Activated CD4-positive, alpha-beta T cell treated with anti-CD3 and anti-CD28 coated beads for 24 hours (primary cell): Measurements from ENCODE around the gene SLC17A7.
A peak's percentile ranks its signal among the peaks of the same experiment; 100 is the strongest.
"Not testable (repeated sequence)": the region's sequence is repeated elsewhere in the genome, so short reads cannot be mapped to it uniquely, and the experiment has no call there.

Experiments used
- DNase-seq, 2 donors: peaks; one replicate each; pipeline ENCODE4 v3.0.0-alpha.2; 2020; ENCODE audit warnings: low read depth in 2 of 2

Gene SLC17A7

DNA sequence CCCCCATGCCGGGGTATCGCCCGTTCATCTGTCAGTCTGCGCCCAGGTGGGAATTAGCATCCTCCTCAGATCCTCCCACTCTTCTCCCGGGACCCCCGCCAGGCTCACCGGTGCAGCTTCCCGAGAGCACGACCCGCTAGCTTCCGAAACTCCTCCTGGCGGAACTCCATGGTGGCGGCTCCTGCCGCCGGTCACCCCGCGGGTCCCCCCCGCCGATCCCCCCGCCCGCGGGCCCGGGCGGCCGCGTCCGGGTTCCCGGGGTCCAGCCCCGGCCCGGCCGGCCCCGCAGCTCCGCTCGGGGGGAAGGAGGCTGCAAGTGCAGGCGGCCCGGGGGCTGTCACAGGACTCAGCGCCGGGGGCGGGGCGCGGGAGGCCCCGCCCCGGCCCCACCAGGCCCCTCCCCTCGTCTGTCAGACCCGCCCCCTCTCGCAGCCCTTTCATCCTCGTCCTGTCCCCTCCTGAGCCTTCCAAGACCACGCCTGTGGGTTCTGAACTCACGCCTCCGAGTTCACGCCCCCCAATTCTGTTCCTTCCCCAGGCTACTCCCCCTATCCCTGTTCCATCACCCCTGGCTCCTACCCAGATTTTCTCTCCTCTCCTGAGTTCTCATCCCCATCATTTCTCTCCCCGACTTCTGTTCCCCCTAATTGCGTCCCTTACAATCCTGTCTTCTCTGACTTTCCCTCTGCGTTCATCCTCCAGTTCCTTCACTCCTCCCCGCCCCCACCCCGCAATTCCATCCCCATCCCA is at the start of gene SLC17A7:
Gene SLC17A7, minus strand, starts transcription at position 318 of the 750 bp plus-strand sequence. Its CDS starts 148 bp downstream, at position 170.
- DNase-seq = no peak

DNA sequence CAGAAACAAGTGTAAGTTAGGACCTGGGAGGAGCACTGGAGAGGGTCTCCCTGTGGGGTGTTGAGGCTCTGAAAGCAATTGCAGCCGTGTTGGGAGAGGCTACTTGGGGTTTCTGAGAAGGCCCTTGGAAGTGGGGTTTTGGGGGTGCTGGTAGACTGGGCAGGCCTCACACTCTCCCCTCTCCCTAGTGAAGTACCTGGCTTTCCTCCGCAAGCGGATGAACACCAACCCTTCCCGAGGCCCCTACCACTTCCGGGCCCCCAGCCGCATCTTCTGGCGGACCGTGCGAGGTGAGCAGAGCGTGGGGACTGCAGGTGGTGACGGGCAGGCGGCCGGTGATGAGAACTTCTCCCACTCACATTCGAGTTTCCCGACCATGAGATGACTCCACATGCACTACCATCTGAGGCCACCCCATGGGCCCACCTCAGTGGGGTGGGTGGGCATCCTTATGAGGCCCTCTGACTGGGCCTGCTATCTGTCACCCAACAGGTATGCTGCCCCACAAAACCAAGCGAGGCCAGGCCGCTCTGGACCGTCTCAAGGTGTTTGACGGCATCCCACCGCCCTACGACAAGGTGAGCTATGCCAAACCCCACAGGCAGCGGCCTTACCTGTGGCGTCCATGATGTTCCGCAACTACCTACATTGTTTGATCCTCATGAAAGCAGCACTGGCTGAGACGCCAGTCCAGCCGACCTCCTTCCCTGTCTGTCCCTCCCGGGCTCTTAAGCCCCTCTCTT is 49.1 kb upstream of the SLC17A7 start:
- DNase-seq = no peak

DNA sequence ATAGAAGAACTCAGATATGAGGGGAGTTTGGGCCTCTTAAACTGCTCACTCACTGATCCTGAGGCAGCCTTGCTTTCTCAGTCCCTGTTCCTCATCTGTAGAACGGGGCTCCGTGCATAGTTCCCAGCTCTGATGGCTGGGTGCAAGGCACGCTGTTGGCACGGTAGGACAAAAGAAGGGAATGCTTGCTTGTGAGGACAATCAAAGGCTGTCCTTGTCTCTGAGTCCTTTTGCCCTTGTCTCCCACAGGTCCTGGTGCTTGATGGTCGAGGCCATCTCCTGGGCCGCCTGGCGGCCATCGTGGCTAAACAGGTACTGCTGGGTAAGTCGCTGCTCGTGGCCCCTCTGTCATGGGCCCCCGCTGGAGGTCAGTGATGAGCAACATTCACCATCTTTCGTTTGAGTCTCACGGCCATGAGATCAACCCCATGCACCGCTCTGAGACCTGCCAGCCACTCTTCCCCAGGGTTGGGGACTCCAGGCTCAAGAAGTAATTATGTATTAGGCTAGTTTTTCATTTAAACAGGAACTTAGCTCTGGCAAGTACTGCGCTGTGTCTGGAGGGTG is 48.4 kb upstream of the SLC17A7 start:
- DNase-seq = no peak

DNA sequence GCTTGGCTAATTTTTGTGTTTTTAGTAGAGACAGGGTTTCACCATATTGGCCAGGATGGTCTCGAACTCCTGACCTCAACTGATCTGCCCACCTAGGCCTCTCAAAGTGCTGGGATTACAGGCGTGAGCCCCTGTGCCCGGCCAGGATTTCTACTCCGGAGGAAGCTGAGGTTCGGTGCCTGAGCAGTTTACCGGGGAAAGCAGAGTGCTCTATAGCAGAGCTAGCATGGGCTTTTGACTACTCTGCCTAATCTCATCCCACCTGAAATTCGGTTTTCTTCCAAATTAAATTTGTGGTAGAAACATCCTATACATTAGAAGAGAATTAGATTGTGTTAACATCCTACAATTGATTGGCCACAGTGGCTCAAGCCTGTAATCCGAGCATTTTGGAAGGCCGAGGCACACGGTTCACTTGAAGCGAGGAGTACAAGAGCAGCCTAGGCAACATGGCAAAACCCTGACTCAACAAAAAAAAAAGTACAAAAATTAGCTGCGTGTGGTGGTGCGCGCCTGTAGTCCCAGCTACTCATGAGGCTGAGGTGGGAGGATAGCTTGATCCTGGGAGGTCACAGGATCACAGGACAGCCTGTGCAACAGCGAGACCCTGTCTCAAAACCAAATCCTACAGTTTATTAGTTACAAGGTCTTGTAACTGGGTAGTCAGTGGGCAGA is 47.7 kb upstream of the SLC17A7 start:
- DNase-seq = no peak

DNA sequence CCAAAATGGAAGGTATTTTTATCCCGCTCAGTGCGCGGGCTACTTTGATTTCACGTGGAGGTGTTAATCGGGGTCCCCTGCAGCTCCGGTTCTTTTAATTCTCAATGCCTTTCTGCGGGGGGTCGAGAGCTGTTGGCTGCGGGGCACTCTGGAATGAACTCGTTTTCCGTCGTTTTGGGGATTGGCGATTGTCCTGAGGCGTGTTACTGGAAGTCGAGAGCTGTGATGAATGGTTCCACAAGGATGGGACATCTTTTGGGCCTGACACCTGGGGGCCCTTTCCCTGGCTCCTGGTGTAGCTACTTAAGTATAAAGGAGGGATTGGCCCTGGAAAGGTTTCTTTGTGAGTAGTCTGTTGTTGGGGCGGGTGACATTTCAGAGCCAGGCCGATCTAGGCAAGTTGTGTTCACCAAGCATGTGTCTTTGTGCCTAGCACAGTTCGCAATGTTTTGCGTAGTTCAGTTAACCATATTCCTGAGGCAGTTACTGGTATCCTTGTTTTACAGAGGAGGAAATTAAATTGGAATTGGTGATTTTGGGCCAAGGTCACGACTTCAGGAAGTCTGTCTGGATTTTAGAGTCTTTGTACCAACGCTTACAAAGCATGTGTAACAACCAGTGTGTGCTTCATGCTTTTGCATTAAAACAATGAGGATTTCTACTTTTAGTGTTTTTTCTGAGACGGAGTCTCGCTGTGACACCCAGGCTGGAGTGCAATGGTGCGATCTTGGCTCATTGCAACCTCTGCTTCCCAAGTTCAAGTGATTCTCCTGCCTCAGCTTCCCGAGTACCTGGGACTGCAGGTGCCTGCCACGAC is 46.9 kb upstream of the SLC17A7 start:
- no peak for DNase-seq

DNA sequence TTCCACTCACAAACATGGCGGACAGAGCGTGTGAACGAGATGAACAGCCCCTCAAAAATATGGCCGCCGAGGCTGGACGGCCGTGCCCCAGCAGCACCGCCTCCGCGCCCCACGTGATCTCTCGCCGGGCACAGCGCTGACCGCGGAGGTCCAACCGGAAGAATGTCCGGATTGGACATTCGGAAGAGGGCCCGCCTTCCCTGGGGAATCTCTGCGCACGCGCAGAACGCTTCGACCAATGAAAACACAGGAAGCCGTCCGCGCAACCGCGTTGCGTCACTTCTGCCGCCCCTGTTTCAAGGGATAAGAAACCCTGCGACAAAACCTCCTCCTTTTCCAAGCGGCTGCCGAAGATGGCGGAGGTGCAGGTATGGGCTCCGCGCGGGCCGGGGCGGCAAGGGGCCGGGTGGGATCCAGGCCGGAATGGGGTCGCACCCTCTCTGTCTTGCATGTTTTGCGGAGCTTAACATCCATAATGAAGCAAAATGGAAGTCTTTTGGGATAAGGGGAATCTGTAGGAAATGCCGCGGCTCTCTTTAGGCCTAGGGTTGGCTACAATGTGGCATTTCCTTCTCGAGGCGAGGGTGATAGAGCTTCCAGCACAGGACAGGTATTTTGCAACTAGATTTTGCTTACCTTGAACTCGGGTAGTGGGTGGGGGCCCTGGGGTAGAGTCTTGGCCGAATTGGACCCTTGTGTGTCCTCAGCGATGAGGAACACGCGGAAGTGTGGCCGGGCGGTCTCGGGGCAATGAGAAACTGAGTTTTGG is 46.1 kb upstream of the SLC17A7 start, which contains the start of gene RPL13A:
Gene RPL13A, plus strand, starts transcription at position 332 of the 769 bp plus-strand sequence. Its CDS starts 22 bp downstream, at position 354.
- DNase-seq = peak; percentile 99 to 100

DNA sequence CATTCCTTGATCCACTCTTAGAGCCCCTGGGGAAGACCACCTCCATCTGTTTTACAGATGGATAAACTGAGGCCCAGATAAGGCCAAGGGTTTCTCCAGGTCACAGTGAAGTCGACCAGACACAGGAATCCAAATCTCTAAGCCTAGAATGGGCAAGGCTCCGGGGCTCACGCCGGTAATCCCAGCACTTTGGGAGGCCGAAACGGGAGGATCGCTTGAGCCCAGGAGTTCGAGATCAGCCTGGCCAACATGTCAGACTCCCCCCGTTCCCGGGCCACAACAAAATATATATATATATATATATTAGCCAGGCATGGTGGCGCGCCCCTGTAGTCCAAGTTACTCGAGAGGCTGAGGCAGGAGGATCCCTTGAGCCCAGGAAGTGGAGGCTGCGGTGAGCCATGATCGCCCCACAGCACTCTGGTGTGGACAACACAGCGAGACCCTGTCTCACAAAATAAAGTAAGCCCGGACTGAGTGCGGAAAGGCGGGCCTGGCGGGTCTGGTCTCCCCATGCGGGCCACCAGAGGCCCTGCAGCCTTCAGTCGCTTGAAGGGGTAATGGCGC is 45.5 kb upstream of the SLC17A7 start:
- DNase-seq = no peak

DNA sequence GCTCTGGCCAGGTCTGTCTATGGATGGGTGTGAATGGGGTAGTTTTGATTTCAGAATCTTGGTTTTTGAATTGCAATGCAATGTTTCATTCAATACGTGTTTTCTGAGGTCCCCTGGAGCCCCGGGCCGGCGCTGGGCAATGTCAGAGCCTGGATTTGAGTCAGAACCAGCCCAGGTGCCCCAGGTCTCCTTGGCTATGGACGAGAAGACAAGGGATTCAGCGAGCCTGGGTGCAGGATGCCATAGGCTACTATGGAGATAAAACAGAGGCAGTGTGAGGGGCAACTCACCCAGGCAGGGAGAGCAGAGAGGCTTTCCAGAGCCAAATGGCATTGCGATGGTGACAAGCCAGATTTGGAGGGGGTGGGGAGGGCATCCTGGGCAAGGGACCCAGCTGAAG is 44.9 kb upstream of the SLC17A7 start:
- no peak for DNase-seq

DNA sequence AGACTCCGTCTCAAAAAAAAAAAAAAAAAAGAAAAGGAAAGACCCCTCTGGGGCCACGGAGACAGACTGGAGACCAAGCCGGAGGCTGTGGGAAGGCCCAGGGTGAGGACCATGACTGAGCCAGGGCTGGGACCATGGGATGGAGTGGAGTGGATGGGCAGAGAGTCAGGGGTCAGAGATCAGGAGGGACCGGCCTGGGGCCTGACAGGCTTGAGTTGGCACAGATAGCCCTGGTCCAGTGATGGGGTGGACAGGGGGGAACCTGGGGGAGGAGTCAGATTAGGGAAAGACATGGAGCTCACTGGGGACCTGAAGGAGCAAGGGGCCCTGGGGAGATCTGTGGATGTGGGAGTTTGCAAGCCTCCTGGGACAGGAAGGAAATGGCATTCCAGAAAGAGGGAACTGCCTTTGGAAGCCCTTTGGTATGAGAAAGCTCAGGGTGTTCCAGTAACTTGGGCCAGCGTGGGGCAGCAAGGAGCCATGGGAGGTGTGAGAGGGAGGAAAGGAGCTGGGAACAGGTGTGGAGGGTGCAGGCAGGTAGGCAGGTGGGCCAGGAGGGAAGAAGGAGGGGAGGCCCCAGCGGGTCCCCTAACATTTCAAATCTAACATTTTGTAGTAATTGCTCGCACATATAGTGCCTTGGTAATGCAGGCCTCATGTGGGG is 39.8 kb upstream of the SLC17A7 start:
- no peak for DNase-seq

DNA sequence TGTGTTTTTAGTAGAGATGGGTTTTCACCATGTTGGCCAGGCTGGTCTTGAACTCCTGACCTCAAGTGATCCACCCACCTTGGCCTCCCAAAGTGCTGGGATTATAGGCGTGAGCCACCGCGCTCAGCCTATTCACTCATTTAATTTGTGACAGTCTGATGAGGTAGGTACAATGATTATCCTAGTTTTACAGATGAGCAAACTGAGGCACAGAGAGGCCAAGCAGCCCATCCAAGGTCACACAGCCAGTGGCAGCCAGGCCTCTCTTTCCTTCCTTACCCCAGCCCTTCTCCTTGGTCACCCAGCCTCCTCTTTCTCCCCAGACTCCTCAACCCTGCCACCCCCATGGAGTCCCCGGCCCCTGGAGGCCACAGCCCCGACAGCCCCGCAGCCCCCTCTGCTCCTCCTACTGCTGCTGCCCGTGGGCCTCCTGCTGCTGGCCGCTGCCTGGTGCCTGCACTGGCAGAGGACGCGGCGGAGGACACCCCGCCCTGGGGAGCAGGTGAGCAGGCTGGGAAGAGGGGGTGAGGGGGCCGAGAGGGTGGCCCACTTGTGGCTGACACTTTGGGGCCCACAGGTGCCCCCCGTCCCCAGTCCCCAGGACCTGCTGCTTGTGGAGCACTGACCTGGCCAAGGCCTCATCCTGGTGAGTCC is 38.8 kb upstream of the SLC17A7 start:
- DNase-seq = no peak

DNA sequence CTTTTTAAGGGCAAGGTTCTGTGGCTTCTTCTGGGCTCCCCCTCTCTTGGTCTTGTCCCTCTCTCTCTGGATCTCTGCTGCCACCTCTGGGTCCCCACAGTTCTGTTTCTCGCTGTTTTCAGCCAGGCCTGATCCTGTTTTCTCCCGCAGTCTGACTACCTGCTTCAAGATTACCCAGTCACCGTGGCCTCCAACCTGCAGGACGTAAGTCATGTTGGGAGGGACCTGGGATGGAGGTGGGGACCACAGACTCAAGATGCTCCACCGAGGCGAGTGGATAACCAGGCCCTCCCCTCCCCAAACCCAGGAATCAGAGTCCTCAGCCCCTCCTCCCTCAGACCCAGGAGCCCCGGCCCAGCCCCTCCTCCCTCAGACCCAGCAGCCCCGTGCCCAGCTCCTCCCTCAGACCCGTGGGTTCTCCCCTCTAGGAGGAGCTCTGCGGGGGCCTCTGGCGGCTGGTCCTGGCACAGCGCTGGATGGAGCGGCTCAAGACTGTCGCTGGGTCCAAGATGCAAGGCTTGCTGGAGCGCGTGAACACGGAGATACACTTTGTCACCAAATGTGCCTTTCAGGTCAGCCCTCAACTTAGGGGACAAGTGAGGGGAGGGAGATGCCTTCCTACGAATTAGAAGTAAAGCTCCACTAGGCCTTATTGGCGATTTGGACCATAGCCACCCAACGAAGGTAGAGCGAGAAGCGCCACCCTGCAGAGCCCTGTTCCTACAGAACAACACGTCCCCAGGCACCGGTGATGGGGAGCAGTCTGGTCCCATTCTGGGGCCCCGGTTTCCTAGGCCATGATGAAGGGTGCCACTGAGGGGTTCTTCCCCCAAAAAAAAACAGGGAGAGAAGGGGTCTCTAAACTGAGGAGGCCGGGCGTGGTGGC is 34.9 kb upstream of the SLC17A7 start:
- peak in 1 of 2 donors; percentile 79 for DNase-seq

DNA sequence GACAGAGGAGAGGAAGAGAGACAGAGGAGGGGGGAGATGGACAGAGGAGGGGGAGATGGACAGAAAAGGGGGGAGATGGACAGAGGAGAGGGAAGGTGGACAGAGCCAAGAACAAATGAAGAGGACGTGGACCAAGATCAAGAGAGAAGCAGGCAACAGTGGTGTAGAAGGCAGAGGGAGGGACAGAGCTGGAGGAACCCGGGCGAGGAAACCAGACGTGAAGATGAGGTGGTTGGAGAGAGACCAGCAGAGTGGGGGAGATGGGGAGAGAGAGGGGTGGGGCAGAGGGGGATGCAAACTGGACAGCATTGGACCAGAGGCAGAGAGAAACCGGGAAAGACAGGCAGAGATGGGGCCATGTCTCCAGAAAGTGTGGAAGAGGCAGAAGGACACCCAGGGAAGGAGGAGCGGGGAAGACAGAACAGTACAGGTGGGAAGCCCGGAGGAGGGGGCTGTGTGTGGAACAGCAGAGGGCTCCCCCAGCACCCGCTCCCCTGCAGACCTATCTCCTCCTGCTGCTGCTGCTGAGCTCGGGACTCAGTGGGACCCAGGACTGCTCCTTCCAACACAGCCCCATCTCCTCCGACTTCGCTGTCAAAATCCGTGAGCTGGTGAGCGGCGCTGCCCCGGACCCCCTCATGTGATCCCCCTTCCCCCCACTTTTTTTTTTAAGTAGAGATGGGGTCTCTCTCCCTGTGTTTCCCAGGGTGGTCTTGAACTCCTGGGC is 34.0 kb upstream of the SLC17A7 start:
- no peak for DNase-seq

DNA sequence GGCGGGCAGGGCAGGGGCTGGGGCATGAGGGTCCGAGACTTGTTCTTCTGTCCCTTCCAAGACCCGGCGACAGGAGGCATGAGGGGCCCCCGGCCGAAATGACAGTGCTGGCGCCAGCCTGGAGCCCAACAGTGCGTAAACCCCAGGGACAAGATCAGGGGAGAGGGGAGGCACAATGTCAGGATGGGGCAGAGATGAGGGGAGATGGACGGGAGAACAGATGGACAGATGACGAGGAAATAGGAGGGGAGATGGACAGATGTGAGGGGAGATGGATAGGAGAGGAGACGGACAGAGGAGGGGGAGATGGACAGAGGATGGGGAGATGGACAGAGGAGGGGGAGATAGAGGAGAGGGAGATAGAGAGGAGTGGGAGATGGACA is 33.2 kb upstream of the SLC17A7 start:
- DNase-seq = no peak

DNA sequence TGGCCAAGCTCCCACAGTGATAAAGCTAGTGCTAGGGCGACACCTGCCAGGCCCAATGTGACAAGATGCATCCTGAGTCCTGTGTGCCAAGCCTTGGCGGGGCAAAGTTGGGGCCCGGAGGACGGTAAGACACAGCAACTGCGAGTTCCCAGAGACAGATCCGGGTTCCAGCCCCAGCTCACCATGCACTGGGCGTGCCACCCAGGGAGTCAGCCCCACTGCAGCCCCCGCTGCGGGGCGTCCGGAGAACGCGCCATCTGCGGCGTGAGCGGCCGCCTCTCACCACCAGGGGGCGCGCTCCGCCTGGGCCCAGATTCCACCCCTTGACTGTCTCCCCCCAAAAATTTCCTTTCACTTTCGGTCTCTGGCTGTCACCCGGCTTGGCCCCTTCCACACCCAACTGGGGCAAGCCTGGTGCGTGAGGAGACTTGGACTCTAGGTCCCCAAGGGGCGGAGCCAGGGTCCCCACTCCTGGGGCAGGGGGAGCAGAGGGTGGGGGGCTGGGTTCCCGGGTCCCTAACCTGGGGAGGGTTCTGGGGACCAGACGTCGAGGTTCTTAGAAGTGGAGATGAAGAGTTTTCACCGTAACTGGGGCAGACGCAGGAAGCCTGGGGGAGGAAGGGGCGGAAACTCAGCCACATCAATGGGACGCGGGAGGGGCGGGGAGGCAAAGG is 32.7 kb upstream of the SLC17A7 start, which contains the start of gene FLT3LG:
Gene FLT3LG, plus strand, starts transcription at position 348 of the 674 bp plus-strand sequence. CDS start 425 bp downstream, outside the sequence.
- peak; percentile 79 to 90 for DNase-seq

DNA sequence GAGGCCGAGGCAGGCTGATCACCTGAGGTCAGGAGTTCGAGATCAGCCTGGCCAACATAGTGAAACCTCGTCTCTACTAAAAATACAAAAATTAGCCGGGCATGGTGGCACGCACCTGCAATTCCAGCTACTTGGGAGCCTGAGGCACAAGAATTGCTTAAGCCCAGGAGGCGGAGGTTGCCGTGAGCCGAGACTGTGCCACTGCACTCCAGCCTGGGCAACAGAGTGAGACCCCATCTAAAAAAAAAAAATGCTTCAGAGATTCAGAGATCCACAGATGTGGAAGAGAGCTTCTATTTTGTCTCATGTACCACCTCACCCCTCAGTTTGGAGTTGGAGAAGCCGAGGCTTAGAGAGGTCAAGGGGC is 32.2 kb upstream of the SLC17A7 start:
- not testable (repeated sequence) for DNase-seq

DNA sequence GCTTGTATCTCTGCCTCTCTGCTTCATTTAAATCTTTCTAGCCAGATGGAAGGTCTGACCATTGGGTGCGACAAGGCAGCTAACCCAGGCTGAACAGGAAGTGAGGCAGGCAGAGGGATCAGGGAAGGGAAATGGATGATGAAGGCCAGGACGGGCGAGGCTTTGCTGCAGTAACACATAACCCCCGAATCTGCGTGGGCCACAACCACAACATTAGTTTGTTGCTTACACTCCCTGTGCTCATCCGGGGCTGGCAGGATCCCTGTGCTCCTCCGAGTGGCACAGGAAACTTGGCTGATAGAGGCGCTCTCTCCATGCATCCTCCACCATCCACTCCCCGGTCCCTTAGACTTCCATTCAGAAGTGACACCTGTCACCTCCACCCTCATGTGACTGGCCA is 31.6 kb upstream of the SLC17A7 start:
- DNase-seq = no peak

DNA sequence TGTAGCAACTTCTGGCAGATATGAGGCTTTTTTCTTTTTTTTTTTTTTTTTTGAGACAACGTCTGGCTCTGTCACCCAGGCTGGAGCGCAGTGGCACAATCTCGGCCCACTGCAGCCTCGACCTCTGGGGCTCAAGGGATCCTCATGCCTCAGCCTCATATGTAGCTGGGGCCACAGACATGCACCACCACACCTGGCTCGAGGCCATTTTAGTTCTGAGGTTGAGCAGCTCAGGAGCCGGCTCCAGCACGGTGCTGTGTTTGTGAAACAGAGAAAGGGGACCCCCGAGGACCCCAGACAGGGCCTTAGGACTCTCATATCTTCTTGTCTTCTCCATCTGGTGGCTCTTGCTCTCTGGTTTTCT is 29.3 kb upstream of the SLC17A7 start:
- DNase-seq = no peak
